ENCODE data around the gene SULT1B1. TPM values are rescaled to one million over a fixed set of nuclear protein-coding genes. Genes with fewer than 3 reads are reported as not detected.

SULT1B1 gene
- total RNA-seq: 1 to 10 TPM in 2 of 9 donors, under 1 TPM in 7; 0.17 to 1.1 (median 0.72) TPM
- under 1 TPM; 0.15 to 0.49 TPM for polyA plus RNA-seq
- long read RNA-seq, donor 1: 0 reads
- long read RNA-seq, donor 2: 0 reads
- long read RNA-seq, donor 3: 0 reads

DNA sequence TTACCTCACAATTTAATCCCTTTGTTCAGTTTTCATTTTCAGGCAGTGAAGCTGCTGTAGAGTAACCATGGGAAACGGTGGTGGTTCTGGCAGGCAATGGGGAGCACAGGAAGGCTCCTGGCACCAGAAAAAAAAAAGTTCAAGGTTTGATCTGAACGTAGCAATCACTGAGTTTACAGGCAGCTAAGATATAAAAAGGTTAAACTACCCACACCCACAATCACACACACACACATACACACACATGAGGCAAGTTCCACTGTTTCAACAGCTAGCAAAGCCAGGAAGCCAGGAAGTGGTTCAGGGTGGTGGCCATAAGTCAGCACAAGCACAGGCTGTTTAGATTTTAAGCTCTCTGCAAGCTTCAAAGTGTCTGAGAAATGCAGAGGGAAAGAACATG lies at the start of gene SULT1B1:
Gene SULT1B1 (minus strand): TSS at position 166 of the 400 bp plus-strand sequence. CDS start 5,403 bp downstream, outside the sequence.
- Histone ChIP-seq H3K36me3 (no peaks in the 10 kb centered on the region), H3K27ac (peak within 1 kb of the TSS in 1 of 12 donors; percentile 69), H3K4me3 (peak within 1 kb of the TSS in 1 of 12 donors; percentile 39), H3K27me3 (no peaks in the 10 kb centered on the region), H3K4me1 (peaks cover 0 to 26% (median 0%) of the 10 kb centered on the region in 12 donors), H3K9me3 (no peaks in the 10 kb centered on the region)
- DNase-seq (peak in 1 of 5 donors; percentile 18), ATAC-seq (peak in 3 of 4 donors; percentile 60 to 86 (median 72))
- no peak for TF ChIP-seq CTCF (IDR thresholded peaks at IDR 0.05)
- no peak for TF ChIP-seq POLR2A (IDR thresholded peaks at IDR 0.05)
- intact Hi-C loops (cut with DNase I): no loop called here
- WGBS, 4 donors: 44 to 50% (median 45%) methylated on average over 2 of the region's 2 CpGs

DNA sequence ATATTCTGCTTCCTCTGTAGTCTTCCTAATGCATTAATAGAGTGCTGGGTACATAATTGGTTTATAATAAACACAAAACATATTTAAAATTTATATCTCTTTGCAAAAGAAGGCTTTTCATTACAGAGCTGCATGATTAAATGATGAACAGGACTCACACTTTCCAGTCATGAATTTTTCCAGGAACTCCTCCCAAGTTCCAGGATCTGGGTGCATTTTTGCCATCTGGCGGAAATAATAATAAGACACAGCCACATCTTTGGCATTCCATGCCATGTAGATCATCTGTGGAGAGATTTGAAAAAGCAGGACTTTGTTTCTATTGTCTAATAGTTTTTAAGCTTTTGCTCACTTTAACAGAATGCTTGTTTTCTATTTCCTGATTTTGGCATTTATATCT lies 40.2 kb upstream of the SULT1B1 start:
- H3K27me3 ChIP-seq: no peaks in the 10 kb centered on the region
- intact Hi-C loops (cut with DNase I): no loop called here
- DNase-seq (no peak), ATAC-seq (no peak)
- H3K27ac ChIP-seq: no peak overlapping the region
- no peak overlapping the region for H3K4me3 ChIP-seq
- H3K4me1 ChIP-seq: no peaks in the 10 kb centered on the region
- TF ChIP-seq POLR2A (IDR thresholded peaks at IDR 0.05): no peak
- TF ChIP-seq CTCF (IDR thresholded peaks at IDR 0.05): no peak
- H3K36me3 ChIP-seq: no peaks in the 10 kb centered on the region
- 85 to 97% (median 88%) methylated on average over 1 of the region's 1 CpG for WGBS, 4 donors
- peaks cover 0 to 10% (median 0%) of the 10 kb centered on the region in 12 donors for H3K9me3 ChIP-seq

DNA sequence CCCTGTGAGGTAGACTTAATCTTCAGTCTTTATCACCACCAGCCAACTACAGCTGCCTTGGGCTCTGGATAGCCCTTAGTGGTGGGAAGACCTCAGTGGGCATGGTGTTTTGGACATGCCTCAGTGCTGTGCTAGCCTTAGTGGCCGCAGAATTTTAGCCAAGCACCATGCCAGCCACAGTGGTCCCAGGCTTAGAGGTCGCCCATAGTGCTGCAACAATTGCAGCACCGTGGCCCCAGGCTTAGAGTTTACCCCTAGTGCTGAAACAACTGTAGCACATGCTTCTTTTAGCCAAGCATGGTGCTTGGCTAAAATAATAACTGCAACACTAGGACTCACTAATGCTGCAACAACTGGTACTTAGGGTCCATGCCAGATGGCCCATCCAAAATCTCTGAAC lies 38.9 kb upstream of the SULT1B1 start:
- ATAC-seq (no peak), DNase-seq (peak in 1 of 5 donors; percentile 38)
- intact Hi-C loops (cut with DNase I): no loop called here
- Histone ChIP-seq H3K4me1 (no peaks in the 10 kb centered on the region), H3K9me3 (peaks cover 0 to 10% (median 0%) of the 10 kb centered on the region in 12 donors), H3K27me3 (no peaks in the 10 kb centered on the region), H3K4me3 (no peak overlapping the region), H3K36me3 (no peaks in the 10 kb centered on the region), H3K27ac (no peak overlapping the region)
- WGBS, 4 donors: 74 to 100% (median 84%) methylated on average over 3 of the region's 3 CpGs
- TF ChIP-seq POLR2A (IDR thresholded peaks at IDR 0.05): no peak
- no peak for TF ChIP-seq CTCF (IDR thresholded peaks at IDR 0.05)

DNA sequence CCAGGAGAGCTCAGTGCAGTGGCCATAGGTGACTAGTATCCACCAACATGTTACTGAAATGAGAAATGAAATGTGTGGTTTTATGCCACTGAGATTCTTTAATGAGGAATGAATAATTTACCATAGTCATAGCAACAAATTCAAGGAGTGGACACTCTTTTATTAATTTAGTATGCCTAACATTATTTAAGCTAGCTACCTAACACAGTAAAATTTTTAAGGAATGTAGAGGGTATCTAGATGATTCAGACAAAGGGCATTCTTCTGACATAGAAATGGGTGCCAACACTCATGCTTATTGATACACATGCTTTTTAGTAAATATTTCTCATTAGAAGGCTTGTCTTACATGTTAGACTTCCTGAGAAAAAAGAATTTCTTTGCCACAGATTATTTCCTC lies 33.3 kb upstream of the SULT1B1 start:
- intact Hi-C loops (cut with DNase I): no loop called here
- ATAC-seq: no peak
- no peaks in the 10 kb centered on the region for H3K9me3 ChIP-seq

More for the DNA sequence above, 33.3 kb upstream of the SULT1B1 start:
- no peaks in the 10 kb centered on the region for H3K27me3 ChIP-seq
- H3K4me1 ChIP-seq: no peaks in the 10 kb centered on the region
- no peak overlapping the region for H3K4me3 ChIP-seq
- DNase-seq: no peak
- H3K27ac ChIP-seq: no peak overlapping the region
- H3K36me3 ChIP-seq: no peaks in the 10 kb centered on the region
- no peak for TF ChIP-seq CTCF (IDR thresholded peaks at IDR 0.05)
- no peak for TF ChIP-seq POLR2A (IDR thresholded peaks at IDR 0.05)

Measured in heart left ventricle (tissue), 16 donors.